K562 (cell line): Measurements from ENCODE around the gene KRIT1. TPM values are rescaled to one million over a fixed set of nuclear protein-coding genes. Genes with fewer than 3 reads are reported as not detected.

Experiments
- ATAC-seq: fragments of 200-7000 bp; cut with Tn5 transposase; 3 replicates; pipeline ENCODE4 v1.9.1; 2020; ENCODE audit warnings: moderate library complexity
- BruUV-seq: library from RNA; stranded (reverse); fragments of 400-500 nt; replicated peaks from 2 replicates; lab custom pipeline; 2021; lab: Mats Ljungman, UMichigan
- CTCF ChIA-PET: fragments of 300-600 bp; formaldehyde crosslinking; extraction: SDS; loops from one replicate; lab custom pipeline; 2021; ENCODE audit warnings: low intra/inter-chr PET ratio; lab: Yijun Ruan, JAX
- POLR2A ChIA-PET: fragments of 300-600, 350-650 bp; sonication (Branson Sonifier 250); formaldehyde crosslinking; extraction: SDS; loops from one replicate; lab custom pipeline; 2021; ENCODE audit warnings: antibody characterized with exemption, inconsistent platforms; lab: Yijun Ruan, JAX
- DNase-seq, 4 experiments: peaks; one replicate each; pipeline versions ENCODE4 v3.0.0 to v3.0.0-alpha.2; 2011 to 2018; ENCODE audit warnings: low spot score in 3 of 4, mixed read lengths in 3 of 4; ENCODE audit errors: extremely low read depth in 1 of 4
- FAIRE-seq: peaks from 2 replicates; lab custom pipeline; 2011; peaks lifted over from hg19 to GRCh38; lab: Jason Lieb, UNC
- H2AFZ ChIP-seq: 2 replicates; pipeline ENCODE4 v1.6.0; 2011; ENCODE audit warnings: low read depth, low read length, control low read depth, inconsistent platforms
- H3K27ac ChIP-seq: fragments of 200-600 bp; 3 replicates; pipeline ENCODE4 v1.8.0; 2011; ENCODE audit warnings: low read depth, mild to moderate bottlenecking, control low read depth, inconsistent platforms, low read length, moderate library complexity, mixed read lengths; ENCODE audit errors: extremely low read depth
- H3K27me3 ChIP-seq, 2 experiments: fragments of 300-600 bp in 1 of 2; 2 replicates in 1 of 2; 3 replicates in 1 of 2; pipeline versions ENCODE4 v1.6.0 to v1.8.0; 2011; ENCODE audit warnings: inconsistent platforms in 2 of 2, low read length in 2 of 2, mild to moderate bottlenecking in 1 of 2, mixed read lengths in 1 of 2, moderate library complexity in 1 of 2; ENCODE audit not compliant: control insufficient read depth in 2 of 2, insufficient read depth in 2 of 2
- H3K36me3 ChIP-seq: fragments of 300-600 bp; 3 replicates; pipeline ENCODE4 v1.8.0; 2011; ENCODE audit warnings: mild to moderate bottlenecking, low read length, inconsistent platforms; ENCODE audit not compliant: control insufficient read depth, insufficient read depth
- H3K4me1 ChIP-seq, 2 experiments: fragments of 200-600 bp in 1 of 2; replicated peaks in 1 of 2; 2 replicates in 1 of 2; 3 replicates in 1 of 2; pipeline versions ENCODE4 v1.5.1 to v1.8.0; 2011; ENCODE audit warnings: inconsistent platforms in 2 of 2, low read length in 2 of 2, mild to moderate bottlenecking in 1 of 2, mixed read lengths in 1 of 2, moderate library complexity in 1 of 2; ENCODE audit not compliant: control insufficient read depth in 2 of 2, insufficient read depth in 2 of 2
- H3K4me2 ChIP-seq: 2 replicates; pipeline ENCODE4 v1.6.1; 2011; ENCODE audit warnings: low read length, control low read depth, inconsistent platforms, mixed read lengths; ENCODE audit not compliant: insufficient read depth
- H3K4me3 ChIP-seq: fragments of 200-600 bp; sonication (generic), shearing (Covaris generic); 2 replicates; pipeline ENCODE4 v1.5.1; 2016; ENCODE audit warnings: control low read depth, inconsistent platforms
- H3K79me2 ChIP-seq: fragments of 200-600 bp; 3 replicates; pipeline ENCODE4 v1.8.0; 2011; ENCODE audit warnings: low read length, inconsistent platforms; ENCODE audit not compliant: control insufficient read depth, insufficient read depth
- H3K9ac ChIP-seq, 2 experiments: 2 replicates each; pipeline versions ENCODE4 v1.6.0 to v1.6.1; 2011; ENCODE audit warnings: low read depth in 2 of 2, low read length in 2 of 2, control low read depth in 1 of 2, inconsistent platforms in 1 of 2, mild to moderate bottlenecking in 1 of 2, mixed read lengths in 1 of 2; ENCODE audit not compliant: insufficient read depth in 1 of 2
- H3K9me1 ChIP-seq: one replicate; pipeline ENCODE4 v1.6.0; 2011; ENCODE audit warnings: inconsistent platforms, mild to moderate bottlenecking, low read length, moderate library complexity; ENCODE audit not compliant: control insufficient read depth, insufficient read depth
- H3K9me3 ChIP-seq: replicated peaks from 2 replicates; pipeline ENCODE4 v1.5.1; 2011; ENCODE audit warnings: low read depth, low read length, inconsistent platforms; ENCODE audit not compliant: control insufficient read depth, insufficient read depth
- H4K20me1 ChIP-seq: replicated peaks from 2 replicates; pipeline ENCODE4 v1.6.1; 2011; ENCODE audit warnings: low read length, inconsistent platforms, mixed read lengths; ENCODE audit not compliant: control insufficient read depth, insufficient read depth
- MECOM ChIP-seq: fragments of 250-450 bp; sonication (Bioruptor Pico); IDR thresholded peaks from 2 replicates; pipeline ENCODE4 v1.8.0; 2022; ENCODE audit warnings: inconsistent platforms
- NR1H2 ChIP-seq: sonication (generic); formaldehyde crosslinking; IDR thresholded peaks from 2 replicates; pipeline ENCODE4 v1.4.0; 2020; ENCODE audit warnings: mild to moderate bottlenecking, missing genetic modification reagents
- NR3C1 ChIP-seq: sonication (generic); formaldehyde crosslinking; IDR thresholded peaks from 2 replicates; pipeline ENCODE4 v1.8.1; 2022; ENCODE audit warnings: missing genetic modification reagents
- POLR3A ChIP-seq: IDR thresholded peaks from 2 replicates; pipeline ENCODE4 v1.6.1; 2011; ENCODE audit warnings: borderline replicate concordance, mild to moderate bottlenecking, moderate library complexity; ENCODE audit not compliant: insufficient read length, insufficient read depth; ENCODE audit errors: extremely low read depth
- SREBF1 ChIP-seq: fragments of 150-350 bp; IDR thresholded peaks from 2 replicates; pipeline ENCODE4 v1.6.1; 2014; ENCODE audit warnings: antibody characterized with exemption, low read depth, low read length, borderline replicate concordance
- TEAD4 ChIP-seq, 2 experiments: sonication (generic) in 1 of 2; formaldehyde crosslinking in 1 of 2; IDR thresholded peaks; 2 replicates each; pipeline versions ENCODE4 v1.6.1 to v1.8.0; 2012 to 2022; ENCODE audit warnings: borderline replicate concordance in 1 of 2, inconsistent platforms in 1 of 2, low read length in 1 of 2, mild to moderate bottlenecking in 1 of 2, missing genetic modification reagents in 1 of 2
- ZBTB7A ChIP-seq: IDR thresholded peaks from 2 replicates; pipeline ENCODE4 v1.6.1; 2011; ENCODE audit warnings: low read depth, mild to moderate bottlenecking, low read length, moderate library complexity, borderline replicate concordance; ENCODE audit not compliant: control insufficient read depth
- ZNF232 ChIP-seq: sonication (generic); formaldehyde crosslinking; IDR thresholded peaks from 2 replicates; pipeline ENCODE4 v1.8.0; 2022; ENCODE audit warnings: mild to moderate bottlenecking, missing genetic modification reagents
- WGBS: fragments of 100-300 bp; shearing (Covaris generic); methylation state at CpG from one replicate; pipeline ENCODE4 v1.1.6; 2016; ENCODE audit warnings: low coverage, mixed read lengths; ENCODE audit not compliant: insufficient coverage; ENCODE audit errors: missing lambda C conversion rate; 5-methylcytosine and 5-hydroxymethylcytosine counted together
- in situ Hi-C: fragments of 300-500 bp; cut with MboI; formaldehyde crosslinking; loops from 4 replicates; pipeline ENCODE4 v1.15.0; 2018; ENCODE audit warnings: inconsistent platforms, mixed read lengths
- intact Hi-C: fragments of 100-400 bp; cut with micrococcal nuclease; formaldehyde crosslinking; loops from 2 replicates; pipeline ENCODE4 v1.14.2; 2022
- polyA plus RNA-seq, 8 experiments: library from polyadenylated mRNA; depleted of rRNA in 4 of 8; stranded (reverse) in 5 of 8; unstranded in 3 of 8; fragments of >200 nt; fragmentation: Nextera tagmentation in 2 of 8; fragmentation: Illumina TruSeq in 1 of 8; extraction: Ambion mirVana in 2 of 8; extraction: Trizol in 1 of 8; gene quantifications; 2 replicates each; pipeline versions ENCODE4 v1.2.1 to v1.2.3, GENCODE V29; 2011 to 2014; ENCODE audit warnings: inconsistent platforms in 1 of 8, missing spikeins in 1 of 8
- total RNA-seq, 7 experiments: library from RNA; depleted of rRNA in 6 of 7; stranded (reverse); fragments of >200 nt in 6 of 7; fragmentation: Illumina TruSeq in 2 of 7; extraction: Trizol in 2 of 7; gene quantifications; 2 replicates each; pipeline versions ENCODE4 v1.2.1 to v1.2.3, GENCODE V29; 2011 to 2021; ENCODE audit warnings: low replicate concordance in 1 of 7
- TF ChIP-seq, protein P1 (sequence below): fragments of 200-600 bp; sonication (generic); IDR thresholded peaks from one replicate; pipeline ENCODE4 v1.6.1; 2012; ENCODE audit warnings: mild to moderate bottlenecking, low read depth, low read length, inconsistent platforms

KRIT1 gene
- total and polyA plus RNA-seq, 9 of the 15 experiments (the other 6 are each of a cell fraction or from before 2014, with no cell fraction given), result 21.5 to 81.4 (median 55.9) TPM

DNA sequence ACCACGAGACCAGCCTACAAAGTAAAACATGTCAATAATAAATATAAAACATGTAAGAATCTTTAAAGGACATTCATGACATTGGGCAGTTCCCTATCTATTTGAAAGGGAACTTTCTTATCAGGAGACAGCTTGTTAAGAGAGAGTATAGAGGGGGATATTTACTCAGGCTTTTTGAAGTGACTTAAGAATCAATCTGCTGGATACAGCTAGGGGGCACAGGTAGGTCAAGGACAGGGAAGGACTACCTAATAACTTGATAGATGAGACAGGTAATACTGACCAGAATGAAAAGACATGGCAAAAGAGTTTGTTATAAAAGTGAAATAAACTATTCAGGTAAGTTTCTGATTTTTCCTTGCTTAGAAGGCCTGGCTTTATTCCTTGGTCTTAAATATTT is 44.9 kb downstream of the KRIT1 start:
- Histone ChIP-seq H3K9ac (no peak overlapping the region), H3K4me2 (no peak overlapping the region), H3K9me1 (no peaks in the 10 kb centered on the region), H3K79me2 (no peaks in the 10 kb centered on the region), H3K27ac (no peak overlapping the region), H3K9me3 (no peaks in the 10 kb centered on the region), H4K20me1 (no peaks in the 10 kb centered on the region), H3K36me3 (peaks cover 77% of the 10 kb centered on the region), H3K4me1 (no peaks in the 10 kb centered on the region), H3K27me3 (no peaks in the 10 kb centered on the region), H2AFZ (no peak overlapping the region), H3K4me3 (no peak overlapping the region)
- no TSS peak for BruUV-seq
- POLR2A ChIA-PET, result no interaction called here
- in situ Hi-C loops (no loop called here), intact Hi-C loops (no loop called here)
- WGBS, result 88% methylated on average over 1 of the region's 1 CpG
- CTCF ChIA-PET, result interaction anchor here (0.6 kb wide), 1 partner anchor 566 kb away, joined by 9 read pairs; no protein-coding TSS in a partner anchor
- DNase-seq (peak in 2 of 4 experiments; percentile 46 to 51), FAIRE-seq (no peak), ATAC-seq (0 out of 3 replicates have a peak, but pooled peaks have one; percentile 40)
- TF ChIP-seq POLR3A, result no peak
- TF ChIP-seq SREBF1, result no peak
- TF ChIP-seq, protein P1, sequence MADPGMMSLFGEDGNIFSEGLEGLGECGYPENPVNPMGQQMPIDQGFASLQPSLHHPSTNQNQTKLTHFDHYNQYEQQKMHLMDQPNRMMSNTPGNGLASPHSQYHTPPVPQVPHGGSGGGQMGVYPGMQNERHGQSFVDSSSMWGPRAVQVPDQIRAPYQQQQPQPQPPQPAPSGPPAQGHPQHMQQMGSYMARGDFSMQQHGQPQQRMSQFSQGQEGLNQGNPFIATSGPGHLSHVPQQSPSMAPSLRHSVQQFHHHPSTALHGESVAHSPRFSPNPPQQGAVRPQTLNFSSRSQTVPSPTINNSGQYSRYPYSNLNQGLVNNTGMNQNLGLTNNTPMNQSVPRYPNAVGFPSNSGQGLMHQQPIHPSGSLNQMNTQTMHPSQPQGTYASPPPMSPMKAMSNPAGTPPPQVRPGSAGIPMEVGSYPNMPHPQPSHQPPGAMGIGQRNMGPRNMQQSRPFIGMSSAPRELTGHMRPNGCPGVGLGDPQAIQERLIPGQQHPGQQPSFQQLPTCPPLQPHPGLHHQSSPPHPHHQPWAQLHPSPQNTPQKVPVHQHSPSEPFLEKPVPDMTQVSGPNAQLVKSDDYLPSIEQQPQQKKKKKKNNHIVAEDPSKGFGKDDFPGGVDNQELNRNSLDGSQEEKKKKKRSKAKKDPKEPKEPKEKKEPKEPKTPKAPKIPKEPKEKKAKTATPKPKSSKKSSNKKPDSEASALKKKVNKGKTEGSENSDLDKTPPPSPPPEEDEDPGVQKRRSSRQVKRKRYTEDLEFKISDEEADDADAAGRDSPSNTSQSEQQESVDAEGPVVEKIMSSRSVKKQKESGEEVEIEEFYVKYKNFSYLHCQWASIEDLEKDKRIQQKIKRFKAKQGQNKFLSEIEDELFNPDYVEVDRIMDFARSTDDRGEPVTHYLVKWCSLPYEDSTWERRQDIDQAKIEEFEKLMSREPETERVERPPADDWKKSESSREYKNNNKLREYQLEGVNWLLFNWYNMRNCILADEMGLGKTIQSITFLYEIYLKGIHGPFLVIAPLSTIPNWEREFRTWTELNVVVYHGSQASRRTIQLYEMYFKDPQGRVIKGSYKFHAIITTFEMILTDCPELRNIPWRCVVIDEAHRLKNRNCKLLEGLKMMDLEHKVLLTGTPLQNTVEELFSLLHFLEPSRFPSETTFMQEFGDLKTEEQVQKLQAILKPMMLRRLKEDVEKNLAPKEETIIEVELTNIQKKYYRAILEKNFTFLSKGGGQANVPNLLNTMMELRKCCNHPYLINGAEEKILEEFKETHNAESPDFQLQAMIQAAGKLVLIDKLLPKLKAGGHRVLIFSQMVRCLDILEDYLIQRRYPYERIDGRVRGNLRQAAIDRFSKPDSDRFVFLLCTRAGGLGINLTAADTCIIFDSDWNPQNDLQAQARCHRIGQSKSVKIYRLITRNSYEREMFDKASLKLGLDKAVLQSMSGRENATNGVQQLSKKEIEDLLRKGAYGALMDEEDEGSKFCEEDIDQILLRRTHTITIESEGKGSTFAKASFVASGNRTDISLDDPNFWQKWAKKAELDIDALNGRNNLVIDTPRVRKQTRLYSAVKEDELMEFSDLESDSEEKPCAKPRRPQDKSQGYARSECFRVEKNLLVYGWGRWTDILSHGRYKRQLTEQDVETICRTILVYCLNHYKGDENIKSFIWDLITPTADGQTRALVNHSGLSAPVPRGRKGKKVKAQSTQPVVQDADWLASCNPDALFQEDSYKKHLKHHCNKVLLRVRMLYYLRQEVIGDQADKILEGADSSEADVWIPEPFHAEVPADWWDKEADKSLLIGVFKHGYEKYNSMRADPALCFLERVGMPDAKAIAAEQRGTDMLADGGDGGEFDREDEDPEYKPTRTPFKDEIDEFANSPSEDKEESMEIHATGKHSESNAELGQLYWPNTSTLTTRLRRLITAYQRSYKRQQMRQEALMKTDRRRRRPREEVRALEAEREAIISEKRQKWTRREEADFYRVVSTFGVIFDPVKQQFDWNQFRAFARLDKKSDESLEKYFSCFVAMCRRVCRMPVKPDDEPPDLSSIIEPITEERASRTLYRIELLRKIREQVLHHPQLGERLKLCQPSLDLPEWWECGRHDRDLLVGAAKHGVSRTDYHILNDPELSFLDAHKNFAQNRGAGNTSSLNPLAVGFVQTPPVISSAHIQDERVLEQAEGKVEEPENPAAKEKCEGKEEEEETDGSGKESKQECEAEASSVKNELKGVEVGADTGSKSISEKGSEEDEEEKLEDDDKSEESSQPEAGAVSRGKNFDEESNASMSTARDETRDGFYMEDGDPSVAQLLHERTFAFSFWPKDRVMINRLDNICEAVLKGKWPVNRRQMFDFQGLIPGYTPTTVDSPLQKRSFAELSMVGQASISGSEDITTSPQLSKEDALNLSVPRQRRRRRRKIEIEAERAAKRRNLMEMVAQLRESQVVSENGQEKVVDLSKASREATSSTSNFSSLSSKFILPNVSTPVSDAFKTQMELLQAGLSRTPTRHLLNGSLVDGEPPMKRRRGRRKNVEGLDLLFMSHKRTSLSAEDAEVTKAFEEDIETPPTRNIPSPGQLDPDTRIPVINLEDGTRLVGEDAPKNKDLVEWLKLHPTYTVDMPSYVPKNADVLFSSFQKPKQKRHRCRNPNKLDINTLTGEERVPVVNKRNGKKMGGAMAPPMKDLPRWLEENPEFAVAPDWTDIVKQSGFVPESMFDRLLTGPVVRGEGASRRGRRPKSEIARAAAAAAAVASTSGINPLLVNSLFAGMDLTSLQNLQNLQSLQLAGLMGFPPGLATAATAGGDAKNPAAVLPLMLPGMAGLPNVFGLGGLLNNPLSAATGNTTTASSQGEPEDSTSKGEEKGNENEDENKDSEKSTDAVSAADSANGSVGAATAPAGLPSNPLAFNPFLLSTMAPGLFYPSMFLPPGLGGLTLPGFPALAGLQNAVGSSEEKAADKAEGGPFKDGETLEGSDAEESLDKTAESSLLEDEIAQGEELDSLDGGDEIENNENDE, result no peak
- no peak for TF ChIP-seq ZBTB7A
- TF ChIP-seq MECOM (CRISPR knock-in tag), result no peak
- no peak for TF ChIP-seq ZNF232 (CRISPR knock-in tag)
- no peak for TF ChIP-seq NR1H2 (CRISPR knock-in tag)
- TF ChIP-seq NR3C1 (CRISPR knock-in tag), result no peak
- no peak for TF ChIP-seq TEAD4 (IDR thresholded peaks at IDR 0.05; ENCODE audit: low read length)
- no peak for TF ChIP-seq TEAD4 (CRISPR knock-in tag; IDR thresholded peaks at IDR 0.05; ENCODE audit: borderline replicate concordance)
